Activated naive CD8-positive, alpha-beta T cell (primary cell): Measurements from ENCODE around the gene SDF2.

Experiments used
- H3K27ac Mint-ChIP-seq: one replicate; pipeline ENCODE4 v1.8.0; 2021; ENCODE audit warnings: mixed read lengths
- H3K27me3 Mint-ChIP-seq: one replicate; pipeline ENCODE4 v1.8.0; 2021; ENCODE audit warnings: mixed read lengths
- H3K36me3 Mint-ChIP-seq: one replicate; pipeline ENCODE4 v1.8.0; 2021; ENCODE audit warnings: mixed read lengths
- H3K4me1 Mint-ChIP-seq: one replicate; pipeline ENCODE4 v1.8.0; 2021; ENCODE audit warnings: low read depth, mixed read lengths
- H3K4me3 Mint-ChIP-seq: one replicate; pipeline ENCODE4 v1.8.0; 2021; ENCODE audit warnings: mild to moderate bottlenecking, mixed read lengths
- H3K9me3 Mint-ChIP-seq: one replicate; pipeline ENCODE4 v1.8.0; 2021; ENCODE audit warnings: low read depth, mixed read lengths

Gene SDF2

GRCh38 chr17:28661635-28662526 lies at the start of gene SDF2, which contains the start of gene SUPT6H:
Gene SDF2, minus strand, starts transcription at chr17:28661906. Its CDS starts 30 bp downstream, at chr17:28661876.
Gene SUPT6H, plus strand, starts transcription at chr17:28662205. Its CDS starts 11,197 bp downstream, at chr17:28673402.
- H3K36me3 Mint-ChIP-seq = peaks cover 7% of the 10 kb centered on the region
- H3K27ac Mint-ChIP-seq = peak within 1 kb of the TSS; percentile 99
- H3K27me3 Mint-ChIP-seq = no peaks in the 10 kb centered on the region
- peak within 1 kb of the TSS; percentile 99 for H3K4me3 Mint-ChIP-seq
- H3K9me3 Mint-ChIP-seq = no peaks in the 10 kb centered on the region
- H3K4me1 Mint-ChIP-seq = peaks cover 55% of the 10 kb centered on the region

DNA sequence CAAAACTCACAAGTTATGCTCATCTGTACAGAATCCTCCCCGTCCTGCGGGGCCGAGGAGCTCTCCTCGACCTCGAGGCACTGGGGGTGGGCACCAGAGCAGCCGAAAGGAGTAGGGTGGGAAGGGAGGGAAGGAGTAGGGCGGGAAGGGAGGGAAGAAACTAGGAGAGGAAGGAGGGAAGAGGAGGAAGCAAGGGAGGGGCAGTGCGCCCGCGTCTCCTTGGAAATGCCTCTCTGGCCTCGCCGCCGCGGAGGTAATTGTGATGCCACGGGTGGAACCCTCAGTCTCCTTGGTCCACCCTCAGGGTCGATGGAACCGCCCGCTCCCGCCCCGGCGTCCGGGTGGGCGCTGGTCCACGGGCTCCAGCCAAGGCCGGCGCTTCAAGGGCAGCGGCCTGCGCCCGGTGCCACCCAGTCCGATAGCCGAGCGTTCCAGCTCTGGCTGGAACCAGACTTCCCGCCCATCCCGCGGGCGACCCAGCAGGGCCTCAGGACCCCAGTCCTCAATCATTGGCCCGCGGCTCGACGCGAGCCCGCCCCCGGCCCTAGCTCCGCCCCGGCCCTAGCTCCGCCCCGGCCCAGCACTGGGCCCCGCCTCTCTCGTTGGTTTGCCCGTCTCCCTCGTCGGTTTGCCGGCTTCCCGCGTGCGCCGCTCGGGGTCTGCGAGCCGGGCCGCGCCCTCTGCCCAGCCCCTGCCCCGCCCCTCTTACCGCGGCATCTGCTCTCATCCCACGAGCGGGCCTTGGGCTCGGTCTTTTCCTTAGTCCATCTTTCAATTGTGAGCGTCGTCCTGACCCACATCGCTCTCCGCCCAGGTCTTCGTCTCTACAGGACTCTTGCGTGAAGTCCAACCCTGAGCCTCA lies 49.4 kb upstream of the SDF2 start:
- Mint-ChIP-seq H3K4me3 (peak overlapping the region; percentile 88), H3K27ac (peak overlapping the region; percentile 82), H3K9me3 (no peaks in the 10 kb centered on the region), H3K27me3 (no peaks in the 10 kb centered on the region), H3K36me3 (peaks cover 3% of the 10 kb centered on the region), H3K4me1 (peaks cover 26% of the 10 kb centered on the region)

DNA sequence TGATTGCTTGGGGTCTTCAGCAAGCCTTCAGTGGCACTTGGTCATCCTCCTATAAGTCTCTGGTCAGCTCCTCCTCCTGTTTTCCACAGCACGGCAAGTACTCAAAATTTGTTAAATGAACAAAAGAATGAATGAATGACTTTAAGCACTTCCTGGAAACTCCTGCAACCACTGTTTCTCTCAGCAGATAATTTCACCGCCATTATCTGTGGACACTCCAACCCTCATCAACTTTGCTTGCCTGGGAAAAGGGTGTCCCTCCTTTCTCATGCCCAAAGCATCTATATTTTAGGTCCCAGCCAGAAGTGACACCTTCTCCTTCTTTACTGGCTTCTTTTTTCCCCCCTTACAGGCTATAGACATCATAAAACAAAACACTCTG lies 45.6 kb upstream of the SDF2 start:
- H3K36me3 Mint-ChIP-seq = no peaks in the 10 kb centered on the region
- no peaks in the 10 kb centered on the region for H3K27me3 Mint-ChIP-seq
- no peak overlapping the region for H3K4me3 Mint-ChIP-seq
- H3K4me1 Mint-ChIP-seq = peaks cover 14% of the 10 kb centered on the region
- H3K27ac Mint-ChIP-seq = peak overlapping the region; percentile 43
- no peaks in the 10 kb centered on the region for H3K9me3 Mint-ChIP-seq

- Mint-ChIP-seq H3K4me3 (no peak overlapping the region), H3K36me3 (no peaks in the 10 kb centered on the region), H3K4me1 (peaks cover 8% of the 10 kb centered on the region), H3K9me3 (no peaks in the 10 kb centered on the region), H3K27ac (peak overlapping the region; percentile 41), H3K27me3 (no peaks in the 10 kb centered on the region)
These were observed 45.0 kb upstream of the SDF2 start for GRCh38 chr17:28706471-28707338.

DNA sequence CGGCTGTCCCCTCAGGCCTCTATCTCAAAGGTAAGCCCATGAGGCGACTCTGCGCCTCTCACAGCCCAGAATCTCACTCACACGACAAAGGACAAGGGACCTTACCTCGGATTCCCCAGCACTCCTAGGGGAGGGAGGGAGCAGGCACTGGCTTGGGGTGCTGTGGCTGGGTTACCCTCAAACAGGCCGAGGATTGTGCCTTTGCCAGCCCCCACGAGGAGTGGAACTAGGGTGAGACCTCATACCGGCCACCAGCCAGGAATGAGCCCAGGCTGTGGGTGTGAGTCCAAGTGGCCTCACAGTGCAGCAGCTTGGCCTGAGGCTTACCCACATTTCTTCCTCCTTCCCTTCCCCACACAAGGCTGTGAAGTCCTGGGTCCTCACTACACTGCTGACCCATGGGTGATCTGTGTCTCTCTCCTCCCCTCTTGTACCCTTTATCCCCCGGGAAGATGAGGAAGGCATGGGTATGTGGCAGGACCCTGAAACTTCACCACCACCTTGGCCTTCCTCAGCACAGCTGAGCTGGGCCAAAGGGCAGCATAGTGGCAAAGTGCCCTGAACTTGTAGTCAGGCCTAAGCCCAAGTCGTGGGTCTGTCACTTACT lies 44.1 kb upstream of the SDF2 start:
- peak overlapping the region; percentile 68 for H3K27ac Mint-ChIP-seq
- peaks cover 4% of the 10 kb centered on the region for H3K4me1 Mint-ChIP-seq
- no peak overlapping the region for H3K4me3 Mint-ChIP-seq
- H3K36me3 Mint-ChIP-seq = no peaks in the 10 kb centered on the region
- no peaks in the 10 kb centered on the region for H3K27me3 Mint-ChIP-seq
- H3K9me3 Mint-ChIP-seq = no peaks in the 10 kb centered on the region

- no peak overlapping the region for H3K4me3 Mint-ChIP-seq
- peak overlapping the region; percentile 68 for H3K27ac Mint-ChIP-seq
- no peaks in the 10 kb centered on the region for H3K27me3 Mint-ChIP-seq
- no peaks in the 10 kb centered on the region for H3K4me1 Mint-ChIP-seq
- H3K36me3 Mint-ChIP-seq = no peaks in the 10 kb centered on the region
- H3K9me3 Mint-ChIP-seq = no peaks in the 10 kb centered on the region
These were observed 43.5 kb upstream of the SDF2 start for GRCh38 chr17:28705074-28705659.

DNA sequence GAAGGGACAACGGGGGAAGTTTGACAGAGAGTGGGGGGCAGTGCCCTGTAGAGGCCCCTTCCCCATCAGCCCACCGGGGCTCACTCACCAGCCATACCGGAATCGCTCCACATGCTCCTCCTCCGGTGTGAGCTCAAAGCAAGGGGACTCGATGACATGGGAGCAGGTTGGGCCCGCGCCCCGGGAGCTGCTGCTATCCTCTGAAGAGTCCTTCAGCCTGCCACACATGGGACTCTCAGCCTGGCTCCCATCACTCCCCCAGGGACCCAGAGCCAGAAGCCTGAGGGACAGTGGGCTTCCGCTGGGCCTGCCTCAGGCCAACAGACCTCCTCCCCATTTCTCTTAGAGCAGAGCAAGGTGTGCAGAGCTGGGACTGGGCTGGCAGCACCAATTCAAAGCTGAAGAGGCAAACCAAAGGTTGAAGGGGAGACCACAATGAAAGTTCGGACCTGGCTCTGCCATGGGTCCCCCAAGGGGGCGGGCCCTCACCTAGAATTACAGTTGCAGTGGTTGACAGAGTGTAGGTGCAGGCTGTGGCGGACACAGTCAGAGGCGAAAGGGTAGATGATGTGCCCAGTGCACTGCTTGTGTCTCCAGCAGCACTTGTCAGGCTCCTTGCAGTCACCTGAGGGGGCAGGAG lies 42.6 kb upstream of the SDF2 start:
- no peaks in the 10 kb centered on the region for H3K36me3 Mint-ChIP-seq
- no peak overlapping the region for H3K27ac Mint-ChIP-seq
- no peaks in the 10 kb centered on the region for H3K4me1 Mint-ChIP-seq

DNA sequence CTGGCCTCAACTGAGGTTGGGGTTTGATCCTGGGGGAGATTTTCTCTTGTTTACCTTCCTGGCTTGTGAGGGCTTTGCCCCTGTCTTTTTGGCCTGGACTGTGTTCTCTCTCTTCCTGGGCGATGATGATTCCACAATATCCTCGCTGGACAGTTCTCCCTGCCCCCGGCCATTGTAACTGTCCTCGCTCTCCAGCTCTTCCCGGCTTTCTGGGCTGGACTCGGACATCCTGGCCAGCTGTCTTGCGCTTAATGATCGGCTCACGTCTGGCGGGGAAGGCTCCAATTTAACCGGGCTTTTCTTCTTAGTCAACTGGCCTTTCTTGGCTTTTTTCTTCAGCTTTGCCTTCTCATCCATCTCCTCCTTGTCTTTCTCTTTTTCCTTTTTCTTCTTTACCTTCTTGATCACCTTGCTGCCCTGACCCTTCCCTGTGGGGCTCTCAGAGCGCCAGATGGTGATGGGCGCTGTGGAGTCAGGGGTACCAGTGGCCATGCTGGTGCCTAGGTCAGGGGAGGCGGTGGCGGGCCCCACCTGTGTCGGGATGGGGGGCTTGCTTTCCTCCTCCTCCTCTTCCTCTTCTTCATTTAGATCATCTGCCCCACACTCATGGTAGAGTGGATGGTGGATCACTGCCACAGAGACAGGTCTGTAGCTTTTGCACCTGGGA lies 42.0 kb upstream of the SDF2 start:
- Mint-ChIP-seq H3K4me3 (no peak overlapping the region), H3K9me3 (no peaks in the 10 kb centered on the region), H3K27me3 (no peaks in the 10 kb centered on the region), H3K4me1 (no peaks in the 10 kb centered on the region), H3K27ac (peak overlapping the region; percentile 43), H3K36me3 (no peaks in the 10 kb centered on the region)

More for the DNA sequence above, 42.6 kb upstream of the SDF2 start:
- Mint-ChIP-seq H3K4me3 (no peak overlapping the region), H3K9me3 (no peaks in the 10 kb centered on the region), H3K27me3 (no peaks in the 10 kb centered on the region)

GRCh38 chr17:28702752-28703150 lies 41.0 kb upstream of the SDF2 start:
- Mint-ChIP-seq H3K27ac (no peak overlapping the region), H3K9me3 (no peaks in the 10 kb centered on the region), H3K4me3 (no peak overlapping the region), H3K27me3 (no peaks in the 10 kb centered on the region), H3K36me3 (no peaks in the 10 kb centered on the region), H3K4me1 (no peaks in the 10 kb centered on the region)

GRCh38 chr17:28702026-28702751 lies 40.5 kb upstream of the SDF2 start:
- H3K36me3 Mint-ChIP-seq = no peaks in the 10 kb centered on the region
- no peak overlapping the region for H3K27ac Mint-ChIP-seq

GRCh38 chr17:28700830-28701492 lies 39.3 kb upstream of the SDF2 start:
- Mint-ChIP-seq H3K9me3 (no peaks in the 10 kb centered on the region), H3K4me3 (no peak overlapping the region), H3K27ac (no peak overlapping the region), H3K27me3 (no peaks in the 10 kb centered on the region), H3K4me1 (no peaks in the 10 kb centered on the region), H3K36me3 (no peaks in the 10 kb centered on the region)

More at GRCh38 chr17:28702026-28702751, 40.5 kb upstream of the SDF2 start:
- no peaks in the 10 kb centered on the region for H3K27me3 Mint-ChIP-seq
- no peaks in the 10 kb centered on the region for H3K4me1 Mint-ChIP-seq
- no peak overlapping the region for H3K4me3 Mint-ChIP-seq
- no peaks in the 10 kb centered on the region for H3K9me3 Mint-ChIP-seq

- no peaks in the 10 kb centered on the region for H3K27me3 Mint-ChIP-seq
- no peaks in the 10 kb centered on the region for H3K9me3 Mint-ChIP-seq
- no peak overlapping the region for H3K27ac Mint-ChIP-seq
- no peaks in the 10 kb centered on the region for H3K4me1 Mint-ChIP-seq
- no peaks in the 10 kb centered on the region for H3K36me3 Mint-ChIP-seq
- no peak overlapping the region for H3K4me3 Mint-ChIP-seq
These were observed 38.6 kb upstream of the SDF2 start for GRCh38 chr17:28700278-28700677.
